Astrocyte (in vitro differentiated cells and primary cell): ENCODE results near the gene NNAT.

ENCODE experiments used
- EZH2 ChIP-seq: IDR thresholded peaks from 2 replicates; pipeline ENCODE4 v1.6.1; 2012; ENCODE audit warnings: mild to moderate bottlenecking, low read length, inconsistent platforms; ENCODE audit not compliant: insufficient read depth
- TF ChIP-seq, protein P1 (sequence below): IDR thresholded peaks from 2 replicates; pipeline ENCODE4 v1.5.1; 2011; ENCODE audit warnings: low read depth, mild to moderate bottlenecking, inconsistent platforms, low read length, moderate library complexity; ENCODE audit not compliant: insufficient read depth

DNA sequence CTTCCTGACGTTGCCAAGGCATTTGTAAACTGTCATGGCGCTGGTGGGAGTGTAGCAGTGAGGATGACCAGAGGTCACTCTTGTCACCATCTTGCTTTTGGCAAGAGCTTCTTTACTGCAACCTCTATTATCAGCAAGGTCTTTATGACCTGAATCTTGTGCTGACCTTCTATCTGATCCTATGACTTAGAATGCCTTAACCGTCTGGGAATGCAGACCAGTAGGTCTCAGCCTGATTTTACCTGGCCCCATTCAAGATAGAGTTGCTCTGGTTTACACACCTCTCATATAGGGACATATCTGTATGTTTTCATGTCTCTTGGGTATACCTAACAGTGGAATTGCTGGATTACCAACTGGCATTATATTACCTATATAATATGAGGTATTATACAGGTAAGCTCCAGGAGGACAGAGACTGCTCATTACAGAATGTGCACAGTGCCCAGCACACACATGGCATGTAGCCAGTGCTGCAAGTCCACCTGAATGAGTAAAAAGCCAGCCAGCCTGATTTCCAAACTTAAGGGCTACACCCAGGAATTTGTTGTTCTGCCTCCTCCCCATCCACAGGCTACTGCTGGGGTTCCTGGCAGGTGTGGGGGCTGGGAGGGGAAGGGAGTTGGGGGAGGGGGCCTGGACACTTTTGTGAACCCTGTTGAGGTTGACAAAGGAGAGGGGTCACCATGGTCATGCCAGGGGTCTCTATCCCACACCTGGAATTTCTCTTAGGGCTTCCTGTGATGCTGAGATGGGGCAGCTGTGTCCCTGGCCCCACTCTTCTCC, 41.8 kb downstream of the NNAT start:
- TF ChIP-seq, protein P1, sequence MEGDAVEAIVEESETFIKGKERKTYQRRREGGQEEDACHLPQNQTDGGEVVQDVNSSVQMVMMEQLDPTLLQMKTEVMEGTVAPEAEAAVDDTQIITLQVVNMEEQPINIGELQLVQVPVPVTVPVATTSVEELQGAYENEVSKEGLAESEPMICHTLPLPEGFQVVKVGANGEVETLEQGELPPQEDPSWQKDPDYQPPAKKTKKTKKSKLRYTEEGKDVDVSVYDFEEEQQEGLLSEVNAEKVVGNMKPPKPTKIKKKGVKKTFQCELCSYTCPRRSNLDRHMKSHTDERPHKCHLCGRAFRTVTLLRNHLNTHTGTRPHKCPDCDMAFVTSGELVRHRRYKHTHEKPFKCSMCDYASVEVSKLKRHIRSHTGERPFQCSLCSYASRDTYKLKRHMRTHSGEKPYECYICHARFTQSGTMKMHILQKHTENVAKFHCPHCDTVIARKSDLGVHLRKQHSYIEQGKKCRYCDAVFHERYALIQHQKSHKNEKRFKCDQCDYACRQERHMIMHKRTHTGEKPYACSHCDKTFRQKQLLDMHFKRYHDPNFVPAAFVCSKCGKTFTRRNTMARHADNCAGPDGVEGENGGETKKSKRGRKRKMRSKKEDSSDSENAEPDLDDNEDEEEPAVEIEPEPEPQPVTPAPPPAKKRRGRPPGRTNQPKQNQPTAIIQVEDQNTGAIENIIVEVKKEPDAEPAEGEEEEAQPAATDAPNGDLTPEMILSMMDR: no peak
- no peak for TF ChIP-seq EZH2
